Stimulated activated CD4-positive, alpha-beta T cell treated with anti-CD3 and anti-CD28 coated beads, Interleukin-1b, Interleukin-23, amount 100 ng/mL, for 1 hour (primary cell): Measurements from ENCODE around the gene FAH.

Experiments used
- DNase-seq, 2 donors: peaks; one replicate each; pipeline ENCODE4 v3.0.0-alpha.2; 2020; ENCODE audit warnings: low read depth in 2 of 2

The FAH gene

GRCh38 chr15:80199869-80200268 is 47.1 kb downstream of the FAH start:
- no peak for DNase-seq

DNA sequence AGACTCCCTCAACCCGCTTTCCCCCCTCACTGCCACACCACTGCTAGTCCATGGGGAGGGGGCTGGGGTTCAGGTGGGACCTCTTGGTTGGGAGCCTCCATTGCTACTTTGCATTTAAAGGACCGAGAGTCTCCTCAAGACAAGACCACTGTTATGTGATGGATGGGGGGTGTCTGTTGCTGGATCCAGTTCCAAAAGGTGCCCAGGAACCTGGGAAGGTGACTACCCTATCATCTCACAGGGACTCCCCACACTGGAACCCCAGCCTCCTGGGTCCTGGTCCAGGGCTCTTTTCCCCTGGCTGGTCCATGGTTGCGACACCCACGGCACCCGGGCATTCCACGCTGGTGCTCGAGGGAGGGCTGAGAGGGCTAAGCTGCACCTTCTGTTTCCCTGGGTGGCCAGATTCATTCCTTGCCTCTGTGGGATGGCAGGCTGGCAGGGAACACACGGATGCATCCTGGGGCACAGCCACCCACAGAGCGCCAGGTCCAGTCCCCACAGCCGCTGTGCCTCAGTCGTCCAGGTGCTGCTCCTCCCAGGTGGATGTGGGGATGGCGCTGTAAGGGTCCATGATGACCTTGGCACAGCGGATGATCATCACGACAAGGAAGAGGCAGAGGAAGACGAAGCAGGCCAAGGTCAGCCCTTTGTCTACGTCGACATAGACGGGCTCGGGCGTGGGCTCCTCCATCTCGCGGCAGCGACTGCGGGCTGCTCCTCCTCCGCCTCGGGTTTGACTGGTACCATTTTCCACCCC is 48.6 kb downstream of the FAH start:
- DNase-seq: no peak

GRCh38 chr15:80202016-80202315 is 49.2 kb downstream of the FAH start:
- DNase-seq: no peak

DNA sequence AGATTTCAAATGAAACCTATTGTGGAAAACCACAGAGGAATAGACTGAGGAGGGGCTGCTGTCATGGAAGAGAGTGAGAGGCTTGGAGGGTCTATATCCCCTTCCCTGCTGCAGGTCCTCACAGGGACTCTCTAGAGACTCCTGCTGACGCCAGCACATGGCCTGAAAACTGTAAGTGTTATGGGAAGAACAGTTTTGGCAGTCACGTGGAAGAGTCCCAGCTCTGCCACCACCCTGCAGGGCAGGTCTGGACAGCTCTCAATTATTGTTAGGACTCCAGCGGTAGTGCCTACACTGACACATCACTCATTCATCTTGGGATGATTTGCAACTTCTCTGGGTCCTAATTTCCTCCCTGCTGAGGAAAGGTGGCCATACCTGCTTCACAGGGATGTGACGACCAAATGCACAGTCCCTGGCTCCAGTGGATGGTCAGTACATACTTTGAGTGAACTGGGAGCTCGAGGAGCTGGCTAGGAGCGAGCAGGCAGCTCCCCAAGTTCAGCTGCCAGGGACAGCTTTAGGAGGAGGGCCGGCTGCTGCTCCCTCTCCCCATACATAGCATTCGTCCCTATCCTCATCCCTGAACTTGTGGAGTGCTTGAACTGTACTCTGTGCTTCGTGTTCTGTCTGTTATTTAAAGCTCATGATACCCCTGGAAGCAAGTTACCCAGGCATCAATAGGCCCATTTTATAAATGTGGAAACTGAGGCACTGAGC is 50.0 kb downstream of the FAH start:
- no peak for DNase-seq

GRCh38 chr15:80203361-80203885 is 50.6 kb downstream of the FAH start:
- DNase-seq: no peak

GRCh38 chr15:80204231-80204630 is 51.4 kb downstream of the FAH start:
- DNase-seq: no peak

GRCh38 chr15:80207887-80208286 is 55.1 kb downstream of the FAH start:
- no peak for DNase-seq

GRCh38 chr15:80208758-80209734 is 56.2 kb downstream of the FAH start:
- DNase-seq: no peak

GRCh38 chr15:80210611-80211573 is 58.1 kb downstream of the FAH start:
- no peak for DNase-seq

GRCh38 chr15:80211976-80212375 is 59.2 kb downstream of the FAH start:
- no peak for DNase-seq

DNA sequence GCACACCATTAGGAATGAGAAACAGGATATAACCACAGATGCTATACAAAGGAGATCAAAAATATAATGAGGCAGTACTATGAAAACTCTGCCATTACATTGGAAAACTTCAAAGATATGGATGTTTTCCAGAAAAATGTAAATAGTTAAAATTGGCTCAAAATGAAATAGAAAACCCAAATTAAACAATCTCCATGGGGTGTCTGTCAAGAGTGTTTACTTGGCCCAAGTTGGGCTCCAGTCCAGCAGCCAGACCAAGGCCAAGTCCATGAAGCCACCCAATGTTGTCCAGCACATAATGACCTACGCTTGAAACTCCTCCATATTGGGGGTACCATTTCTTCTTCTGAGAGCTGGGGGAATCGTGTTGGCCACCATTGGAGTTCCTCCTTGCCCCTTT is 62.1 kb downstream of the FAH start:
- DNase-seq: no peak

- no peak for DNase-seq
Measured at GRCh38 chr15:80216141-80216540, 63.3 kb downstream of the FAH start.

DNA sequence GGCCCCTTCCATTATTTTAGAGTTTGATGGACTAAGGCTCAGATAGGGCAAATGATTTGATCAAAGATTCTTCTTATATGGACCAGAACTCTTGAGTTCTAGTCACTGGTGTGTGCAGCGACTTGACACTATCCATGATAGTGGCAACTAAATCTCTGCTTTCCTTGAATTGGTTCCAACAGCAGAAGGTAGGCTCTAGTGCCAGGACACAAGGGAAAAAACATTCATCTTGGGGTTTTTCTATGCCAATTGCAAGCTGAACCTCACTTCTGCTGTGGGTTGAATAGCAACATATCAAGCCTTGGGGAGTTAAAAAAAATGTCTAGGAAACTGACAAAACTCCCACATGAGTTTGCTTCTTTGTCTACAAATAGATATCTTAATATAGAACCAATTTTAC is 64.1 kb downstream of the FAH start:
- no peak for DNase-seq

GRCh38 chr15:80217327-80217900 is 64.6 kb downstream of the FAH start:
- DNase-seq: no peak

DNA sequence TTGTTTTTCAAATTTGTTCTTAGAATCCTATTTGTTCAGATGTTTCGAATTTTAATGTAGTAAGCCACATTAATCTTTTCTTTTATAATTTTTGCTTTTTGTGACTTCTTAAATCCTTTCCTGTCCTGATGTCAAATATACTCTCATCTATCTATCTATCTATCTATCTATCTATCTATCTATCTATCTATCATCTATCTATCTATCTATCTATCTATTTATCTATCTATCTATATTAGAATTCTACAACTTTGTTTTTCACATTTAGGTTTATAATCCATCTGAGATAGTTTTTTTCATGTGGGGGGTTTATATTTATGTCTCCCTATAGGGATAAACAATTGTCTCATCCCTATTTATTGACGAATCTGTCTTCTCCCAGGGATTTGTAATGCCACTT is 67.2 kb downstream of the FAH start:
- no peak for DNase-seq

GRCh38 chr15:80228959-80229610 is 76.3 kb downstream of the FAH start:
- DNase-seq: no peak

- no peak for DNase-seq
Measured at GRCh38 chr15:80231371-80231770, 78.6 kb downstream of the FAH start.

DNA sequence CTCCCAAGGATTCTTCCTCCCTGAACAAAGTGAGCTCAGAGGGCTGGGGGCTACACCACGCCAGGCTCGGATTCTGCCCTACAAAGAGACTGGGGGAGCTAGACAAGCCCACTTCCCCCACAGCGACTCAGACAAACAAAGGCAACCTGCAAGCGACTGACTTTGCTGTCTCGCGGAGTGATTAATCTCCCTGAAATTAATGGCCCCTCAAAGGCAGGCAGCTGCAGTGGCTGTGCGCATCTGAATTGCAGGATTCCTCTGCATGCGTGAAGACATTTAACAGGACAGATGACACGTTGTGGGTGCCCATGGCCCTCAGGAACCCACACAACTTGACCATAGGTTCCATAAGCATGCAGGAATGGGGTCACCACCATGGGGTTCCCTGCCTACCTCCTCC is 80.8 kb downstream of the FAH start:
- no peak for DNase-seq

DNA sequence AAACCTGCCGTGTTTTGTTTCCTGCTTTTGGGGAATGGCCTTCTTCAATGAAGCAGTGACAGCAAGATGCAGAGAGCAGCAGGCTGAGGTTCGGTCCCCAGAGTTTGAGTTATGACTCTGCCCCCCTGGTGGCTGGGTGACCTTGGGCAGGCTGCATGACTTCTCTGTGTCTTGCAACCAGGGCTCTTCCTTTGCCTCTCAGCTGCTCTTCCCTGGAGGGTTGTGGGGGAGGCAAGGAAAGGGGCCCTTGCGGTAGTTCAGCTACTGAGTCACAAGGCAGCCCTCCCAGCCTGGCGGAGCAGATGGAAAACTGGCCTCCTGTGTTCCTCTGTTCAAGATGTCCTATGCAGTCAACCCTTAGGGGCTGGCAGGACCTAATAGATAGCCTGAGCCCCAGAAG is 82.1 kb downstream of the FAH start:
- DNase-seq: peak in 1 of 2 donors; percentile 4
